Measurements from ENCODE around the gene METTL15.
"Not testable (repeated sequence)": the region's sequence is repeated elsewhere in the genome, so short reads cannot be mapped to it uniquely, and the experiment has no call there.

DNA sequence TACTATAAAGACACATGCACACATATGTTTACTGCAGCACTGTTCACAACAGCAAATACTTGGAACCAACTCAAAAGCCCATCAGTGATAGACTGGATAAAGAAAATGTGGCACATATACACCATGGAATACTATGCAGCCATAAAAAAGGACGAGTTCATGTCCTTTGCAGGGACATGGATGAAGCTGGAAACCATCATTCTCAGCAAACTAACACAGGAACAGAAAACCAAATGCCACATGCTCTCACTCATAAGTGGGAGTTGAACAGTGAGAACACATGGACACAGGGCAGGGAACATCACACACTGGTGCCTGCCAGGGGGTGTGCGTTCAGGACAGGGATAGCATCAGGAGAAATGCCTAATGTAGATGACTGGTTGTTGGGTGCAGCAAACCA, 164.1 kb downstream of the METTL15 start:
- TF ChIP-seq POLR2A (IDR thresholded peaks at IDR 0.05), result not testable (repeated sequence)
- TF ChIP-seq, protein P1, sequence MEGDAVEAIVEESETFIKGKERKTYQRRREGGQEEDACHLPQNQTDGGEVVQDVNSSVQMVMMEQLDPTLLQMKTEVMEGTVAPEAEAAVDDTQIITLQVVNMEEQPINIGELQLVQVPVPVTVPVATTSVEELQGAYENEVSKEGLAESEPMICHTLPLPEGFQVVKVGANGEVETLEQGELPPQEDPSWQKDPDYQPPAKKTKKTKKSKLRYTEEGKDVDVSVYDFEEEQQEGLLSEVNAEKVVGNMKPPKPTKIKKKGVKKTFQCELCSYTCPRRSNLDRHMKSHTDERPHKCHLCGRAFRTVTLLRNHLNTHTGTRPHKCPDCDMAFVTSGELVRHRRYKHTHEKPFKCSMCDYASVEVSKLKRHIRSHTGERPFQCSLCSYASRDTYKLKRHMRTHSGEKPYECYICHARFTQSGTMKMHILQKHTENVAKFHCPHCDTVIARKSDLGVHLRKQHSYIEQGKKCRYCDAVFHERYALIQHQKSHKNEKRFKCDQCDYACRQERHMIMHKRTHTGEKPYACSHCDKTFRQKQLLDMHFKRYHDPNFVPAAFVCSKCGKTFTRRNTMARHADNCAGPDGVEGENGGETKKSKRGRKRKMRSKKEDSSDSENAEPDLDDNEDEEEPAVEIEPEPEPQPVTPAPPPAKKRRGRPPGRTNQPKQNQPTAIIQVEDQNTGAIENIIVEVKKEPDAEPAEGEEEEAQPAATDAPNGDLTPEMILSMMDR (IDR thresholded peaks at IDR 0.05), result not testable (repeated sequence)
